GM12864 (cell line): Measurements from ENCODE around the gene NFASC.

ENCODE experiments used
- DNase-seq: peaks from one replicate; pipeline ENCODE4 v3.0.0-alpha.2; 2011; ENCODE audit warnings: low read depth
- H3K4me3 ChIP-seq: 2 replicates; pipeline ENCODE4 v1.5.1; 2011; ENCODE audit warnings: mild to moderate bottlenecking, low read depth, low read length, control low read depth
- CTCF ChIP-seq: IDR thresholded peaks from 2 replicates; pipeline ENCODE4 v1.5.1; 2011; ENCODE audit warnings: low read depth, mild to moderate bottlenecking, moderate library complexity, low read length, control low read depth, inconsistent platforms; ENCODE audit errors: missing control alignments

NFASC gene

GRCh38 chr1:204983881-204984280, 113.2 kb downstream of the NFASC start:
- TF ChIP-seq CTCF, result no peak
- H3K4me3 ChIP-seq, result no peak overlapping the region
- DNase-seq, result no peak

- no peak for TF ChIP-seq CTCF
- DNase-seq, result no peak
- H3K4me3 ChIP-seq, result no peak overlapping the region
These were observed 113.8 kb downstream of the NFASC start for GRCh38 chr1:204984499-204984898.

- no peak for TF ChIP-seq CTCF
- H3K4me3 ChIP-seq, result no peak overlapping the region
- DNase-seq, result no peak
These were observed 115.5 kb downstream of the NFASC start for GRCh38 chr1:204986181-204986580.

- TF ChIP-seq CTCF, result no peak
- DNase-seq, result no peak
- H3K4me3 ChIP-seq, result no peak overlapping the region
These were observed 117.0 kb downstream of the NFASC start for GRCh38 chr1:204987689-204988088.

- DNase-seq, result no peak
- TF ChIP-seq CTCF, result no peak
- no peak overlapping the region for H3K4me3 ChIP-seq
These were observed 117.5 kb downstream of the NFASC start for GRCh38 chr1:204988196-204988595.

- DNase-seq, result no peak
- TF ChIP-seq CTCF, result peak; percentile 98
- H3K4me3 ChIP-seq, result no peak overlapping the region
These were observed 118.8 kb downstream of the NFASC start for GRCh38 chr1:204989266-204990058.
